HG02759 (cell line): ENCODE data around the gene IL36B.

Experiments
- ATAC-seq: cut with Tn5 transposase; IDR thresholded peaks from one replicate; pipeline ENCODE4 v1.9.1; 2021; ENCODE audit warnings: mild to moderate bottlenecking, moderate library complexity; ENCODE audit not compliant: unreplicated experiment

The IL36B gene

GRCh38 chr2:113012436-113013335 is 40.0 kb downstream of the IL36B start:
- no peak for ATAC-seq

- ATAC-seq = no peak
Observed at GRCh38 chr2:113011108-113011507, 41.6 kb downstream of the IL36B start.

- ATAC-seq = no peak
Observed at GRCh38 chr2:113010088-113010487, 42.6 kb downstream of the IL36B start.

DNA sequence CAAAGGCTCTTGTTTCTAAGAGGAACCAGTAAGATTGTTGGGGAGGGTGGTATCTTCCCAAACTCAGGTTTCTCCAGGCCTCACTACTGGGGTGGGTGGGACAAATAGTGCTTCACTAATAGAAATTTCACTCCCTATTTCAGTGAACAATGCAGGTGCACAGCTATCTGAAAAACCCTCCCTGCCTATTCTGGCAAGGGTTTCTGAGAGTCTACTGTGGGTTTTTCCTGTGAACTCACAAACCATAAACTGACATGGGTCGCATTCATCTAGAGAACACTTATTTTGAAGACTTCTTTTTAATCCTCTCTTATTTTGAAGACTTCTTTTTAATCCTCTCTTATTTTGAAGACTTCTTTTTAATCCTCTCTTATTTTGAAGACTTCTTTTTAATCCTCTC is 43.0 kb downstream of the IL36B start:
- ATAC-seq = no peak

- ATAC-seq = no peak
Observed at GRCh38 chr2:113007250-113007649, 45.4 kb downstream of the IL36B start.

- ATAC-seq = no peak
Observed at GRCh38 chr2:113005030-113005509, 47.6 kb downstream of the IL36B start, which contains the start of gene IL36A. TSS of gene IL36A (plus strand) at chr2:113005459. CDS start at chr2:113005872, 413 bp downstream.

DNA sequence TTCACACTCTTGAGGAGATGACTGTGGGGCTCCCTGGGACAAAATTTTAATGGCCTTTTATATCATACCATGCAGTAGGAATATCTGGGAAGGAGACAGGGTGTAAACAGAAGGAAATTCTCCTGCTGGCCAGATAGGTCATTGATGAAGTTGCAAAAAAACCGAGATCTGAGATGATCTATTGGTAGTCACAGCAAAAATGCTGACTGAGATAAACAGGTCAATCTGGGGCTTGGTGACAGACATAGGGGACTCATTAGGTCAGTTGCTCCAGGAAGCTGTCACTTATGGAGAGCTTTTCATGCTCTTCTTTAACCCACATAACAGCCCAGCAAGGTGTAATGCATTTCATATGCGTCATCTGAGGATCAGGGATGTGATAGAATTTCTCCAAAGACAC is 50.0 kb downstream of the IL36B start:
- no peak for ATAC-seq

- ATAC-seq = no peak
Observed at GRCh38 chr2:113000436-113000835, 52.2 kb downstream of the IL36B start.

- no peak for ATAC-seq
Observed at GRCh38 chr2:112997151-112997550, 55.5 kb downstream of the IL36B start.

DNA sequence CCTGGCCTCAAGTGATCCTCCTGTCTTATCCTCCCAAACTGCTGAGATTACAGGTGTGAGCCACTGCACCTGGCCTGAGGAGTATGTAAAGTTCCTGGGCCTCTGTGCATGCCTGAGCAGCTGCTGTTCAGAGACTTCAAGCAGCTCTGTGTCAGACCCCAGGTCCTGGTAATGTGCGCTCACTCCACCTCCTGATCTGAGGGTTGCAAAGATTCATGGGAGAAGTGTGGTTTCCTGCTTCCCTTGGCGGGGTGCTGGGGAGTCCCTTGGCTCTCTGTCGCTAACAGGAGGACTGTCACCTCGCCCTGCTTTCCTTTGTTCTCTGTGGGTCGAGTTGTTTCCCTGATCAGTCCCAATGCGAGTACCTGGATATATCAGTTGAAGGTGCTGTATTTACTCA is 56.0 kb downstream of the IL36B start:
- ATAC-seq = no peak

DNA sequence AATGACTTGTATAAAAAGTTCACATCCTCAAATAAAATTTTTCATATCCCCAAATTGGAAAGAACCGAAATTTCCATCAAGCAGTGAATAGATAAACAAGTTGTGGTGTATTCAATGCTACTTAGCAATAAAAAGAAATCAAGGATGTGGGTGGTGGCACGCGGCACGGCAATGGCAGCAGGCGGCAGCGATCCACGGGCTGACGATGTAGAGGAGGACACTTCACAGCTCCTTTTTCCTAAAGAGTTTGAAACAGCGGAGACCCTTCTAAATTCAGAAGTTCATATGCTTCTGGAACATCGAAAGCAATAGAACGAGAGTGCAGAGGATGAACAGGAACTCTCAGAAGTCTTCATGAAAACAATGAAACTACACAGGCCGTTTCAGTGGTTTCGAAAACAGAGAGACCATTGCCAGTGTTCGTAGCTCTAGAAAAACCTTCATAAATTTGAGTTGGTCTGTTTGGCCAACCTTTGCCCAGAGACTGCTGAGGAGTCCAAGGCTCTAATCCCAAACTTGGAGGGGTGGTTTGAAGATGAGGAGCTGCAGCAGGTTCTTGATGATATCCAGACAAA is 57.2 kb downstream of the IL36B start:
- ATAC-seq = no peak

DNA sequence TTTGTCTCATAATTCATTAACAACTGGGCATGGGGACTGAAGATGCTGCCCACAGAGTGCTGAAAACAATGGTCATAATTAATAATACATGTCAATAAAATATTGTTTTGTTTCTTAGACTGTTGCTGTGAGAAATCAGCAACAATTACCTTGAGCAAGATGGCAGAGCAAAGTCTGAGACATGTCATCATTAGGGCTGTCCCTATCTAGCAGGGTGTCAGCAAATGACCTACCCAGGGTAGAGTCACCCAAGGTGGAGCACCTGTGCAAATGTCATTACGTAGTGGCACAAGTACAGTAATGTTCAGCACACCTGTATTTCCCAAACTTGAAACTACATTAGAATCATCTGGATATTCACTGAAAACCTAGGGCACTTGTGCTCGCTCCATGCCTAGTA is 58.0 kb downstream of the IL36B start:
- no peak for ATAC-seq

DNA sequence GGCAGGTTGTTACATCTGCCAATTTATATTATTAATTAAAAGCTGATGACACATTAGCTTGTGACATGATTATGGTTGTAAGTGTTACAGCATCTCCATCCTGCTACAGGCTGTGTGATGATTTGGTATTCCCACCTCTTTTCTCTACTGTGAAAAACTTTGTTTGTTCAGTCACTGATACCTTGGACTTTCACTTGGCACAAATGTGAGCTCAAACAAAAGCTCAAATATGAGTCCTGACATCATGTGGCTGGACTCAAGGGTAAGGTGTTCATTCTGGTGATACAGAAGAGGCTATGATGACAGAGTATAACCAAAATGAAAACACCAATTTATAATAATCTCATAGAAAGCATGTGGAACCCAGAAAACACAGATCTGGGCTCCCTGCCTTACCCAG is 58.8 kb downstream of the IL36B start:
- no peak for ATAC-seq

- ATAC-seq = no peak
Observed at GRCh38 chr2:112989611-112990010, 63.1 kb downstream of the IL36B start.

GRCh38 chr2:112985090-112985489 is 67.6 kb downstream of the IL36B start:
- ATAC-seq = no peak

GRCh38 chr2:112980537-112980936 is 72.1 kb downstream of the IL36B start:
- no peak for ATAC-seq

- ATAC-seq = no peak
Observed at GRCh38 chr2:112979731-112980130, 72.9 kb downstream of the IL36B start.

DNA sequence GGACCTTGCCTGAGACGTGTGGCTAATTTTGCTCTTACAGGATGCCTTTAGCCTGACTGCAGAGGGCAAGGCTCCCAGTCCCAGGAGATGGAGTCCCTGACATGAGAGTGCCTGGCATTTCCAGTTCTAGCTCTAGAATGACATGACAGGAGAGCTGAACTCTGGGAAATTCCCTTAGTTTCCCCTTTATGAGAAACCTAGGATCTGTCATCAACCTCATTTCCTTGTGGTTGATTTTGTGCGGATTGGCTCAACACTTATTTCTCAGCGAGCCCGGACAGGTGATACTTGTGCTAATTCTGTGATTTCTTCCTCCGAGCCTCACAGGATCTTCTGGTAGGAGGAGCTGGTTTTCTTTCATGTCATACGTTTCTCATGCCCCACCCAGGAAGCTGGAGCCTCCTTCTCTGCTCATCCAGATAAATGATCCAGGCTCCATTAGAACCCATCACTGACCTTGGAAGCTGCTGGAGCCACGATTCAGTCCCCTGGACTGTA is 75.1 kb downstream of the IL36B start, which contains the start of gene IL36G:
TSS of gene IL36G (plus strand) at position 448 of the 498 bp plus-strand sequence. CDS start 633 bp downstream, outside the sequence.
- no peak for ATAC-seq
